ENCODE measurements around the gene SMIM41.

Gene SMIM41

GRCh38 chr12:52044292-52044983, 35.1 kb upstream of the SMIM41 start:
- no peak for TF ChIP-seq FOXP2 (optimal IDR thresholded peaks at IDR 0.05; ENCODE audit: borderline replicate concordance, extremely low read depth, extremely low read length, insufficient read depth)
- no peak for TF ChIP-seq POLR2AphosphoS5 (IDR thresholded peaks at IDR 0.05; ENCODE audit: low read depth, low read length)
- no peak for TF ChIP-seq SIN3A (IDR thresholded peaks at IDR 0.05; ENCODE audit: borderline replicate concordance, insufficient read depth, low read length)
- no peak for TF ChIP-seq TAF1 (IDR thresholded peaks at IDR 0.05; ENCODE audit: borderline replicate concordance, insufficient read depth, low read length)
- no peak for TF ChIP-seq REST (IDR thresholded peaks at IDR 0.05; ENCODE audit: insufficient read depth in 1 of 2, low read depth in 2 of 2, low read length in 2 of 2)

- TF ChIP-seq TAF1 (IDR thresholded peaks at IDR 0.05; ENCODE audit: borderline replicate concordance, insufficient read depth, low read length), result no peak
- TF ChIP-seq POLR2AphosphoS5 (IDR thresholded peaks at IDR 0.05; ENCODE audit: low read depth, low read length), result no peak
- TF ChIP-seq SIN3A (IDR thresholded peaks at IDR 0.05; ENCODE audit: borderline replicate concordance, insufficient read depth, low read length), result no peak
- no peak for TF ChIP-seq REST (IDR thresholded peaks at IDR 0.05; ENCODE audit: insufficient read depth in 1 of 2, low read depth in 2 of 2, low read length in 2 of 2)
- no peak for TF ChIP-seq FOXP2 (optimal IDR thresholded peaks at IDR 0.05; ENCODE audit: borderline replicate concordance, extremely low read depth, extremely low read length, insufficient read depth)
Measured at GRCh38 chr12:52045794-52046199, 33.7 kb upstream of the SMIM41 start.

DNA sequence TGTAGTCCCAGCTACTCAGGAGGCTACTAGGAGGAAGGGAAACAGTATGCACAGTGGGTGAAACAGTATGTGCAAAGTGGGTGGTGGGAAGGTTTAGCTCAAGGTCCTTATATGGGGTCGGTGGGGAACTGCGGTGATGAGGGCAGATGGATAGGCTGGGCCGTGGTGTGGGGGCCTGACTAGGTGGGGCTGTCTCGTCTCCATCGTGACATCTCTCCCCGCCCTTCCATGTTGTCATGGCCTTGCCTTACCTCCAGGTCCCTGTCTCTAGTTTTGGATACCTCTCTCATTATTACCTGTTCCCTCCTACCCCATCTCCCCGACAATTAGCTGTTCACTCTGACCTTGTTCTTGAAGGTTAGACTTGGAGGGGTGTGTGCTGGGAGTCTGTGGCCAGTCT, 32.6 kb upstream of the SMIM41 start:
- TF ChIP-seq FOXP2 (optimal IDR thresholded peaks at IDR 0.05; ENCODE audit: borderline replicate concordance, extremely low read depth, extremely low read length, insufficient read depth) (no peak), SIN3A (IDR thresholded peaks at IDR 0.05; ENCODE audit: borderline replicate concordance, insufficient read depth, low read length) (no peak), POLR2AphosphoS5 (IDR thresholded peaks at IDR 0.05; ENCODE audit: low read depth, low read length) (no peak), REST (IDR thresholded peaks at IDR 0.05; ENCODE audit: insufficient read depth in 1 of 2, low read depth in 2 of 2, low read length in 2 of 2) (no peak), TAF1 (IDR thresholded peaks at IDR 0.05; ENCODE audit: borderline replicate concordance, insufficient read depth, low read length) (no peak)

- TF ChIP-seq REST (IDR thresholded peaks at IDR 0.05; ENCODE audit: insufficient read depth in 1 of 2, low read depth in 2 of 2, low read length in 2 of 2) (no peak), FOXP2 (optimal IDR thresholded peaks at IDR 0.05; ENCODE audit: borderline replicate concordance, extremely low read depth, extremely low read length, insufficient read depth) (no peak), SIN3A (IDR thresholded peaks at IDR 0.05; ENCODE audit: borderline replicate concordance, insufficient read depth, low read length) (no peak), POLR2AphosphoS5 (IDR thresholded peaks at IDR 0.05; ENCODE audit: low read depth, low read length) (no peak)
Measured at GRCh38 chr12:52049286-52049685, 30.2 kb upstream of the SMIM41 start.

Measured in PFSK-1 (cell line).